ENCODE data around the gene PRMT9.

- TF ChIP-seq CTCF (IDR thresholded peaks at IDR 0.05) (no peak), POLR2A (IDR thresholded peaks at IDR 0.05) (no peak)
These were observed 5.1 kb upstream of the PRMT9 start for GRCh38 chr4:147689067-147689466.
